Activated naive CD4-positive, alpha-beta T cell treated with anti-CD3 and anti-CD28 coated beads, Interleukin-2, amount 50 U/mL, for 24 hours (primary cell): ENCODE measurements around the gene SLC9A5.

Experiments
- H3K27ac Mint-ChIP-seq: one replicate; pipeline ENCODE4 v1.8.0; 2021; ENCODE audit warnings: mild to moderate bottlenecking, mixed read lengths
- H3K27me3 Mint-ChIP-seq: one replicate; pipeline ENCODE4 v1.8.0; 2021; ENCODE audit warnings: mixed read lengths
- H3K36me3 Mint-ChIP-seq: one replicate; pipeline ENCODE4 v1.8.0; 2021; ENCODE audit warnings: mixed read lengths
- H3K4me1 Mint-ChIP-seq: one replicate; pipeline ENCODE4 v1.8.0; 2021; ENCODE audit warnings: mixed read lengths
- H3K4me3 Mint-ChIP-seq: one replicate; pipeline ENCODE4 v1.8.0; 2021; ENCODE audit warnings: mild to moderate bottlenecking, mixed read lengths
- H3K9me3 Mint-ChIP-seq: one replicate; pipeline ENCODE4 v1.8.0; 2021; ENCODE audit warnings: mixed read lengths

Gene SLC9A5

DNA sequence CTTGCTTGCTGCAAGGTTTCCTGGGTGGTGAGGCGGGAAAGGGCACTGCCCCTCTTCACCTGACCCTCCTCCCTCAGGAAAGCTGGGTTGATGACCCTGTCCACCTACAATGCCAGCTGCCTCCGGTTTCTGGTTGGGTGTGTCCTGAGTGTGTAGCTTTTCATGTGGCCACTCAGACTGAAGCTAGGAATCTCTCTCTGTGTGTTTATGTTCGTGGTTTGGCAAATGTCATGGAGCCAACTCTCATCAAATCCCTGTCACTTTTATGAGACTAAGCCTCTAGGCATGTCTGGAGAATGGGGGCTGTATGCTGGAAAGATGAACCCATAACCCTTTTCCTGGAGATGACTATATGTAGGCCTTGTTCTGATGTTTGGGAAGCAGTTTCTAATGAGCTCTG, 47.6 kb downstream of the SLC9A5 start:
- no peaks in the 10 kb centered on the region for H3K36me3 Mint-ChIP-seq
- no peak overlapping the region for H3K27ac Mint-ChIP-seq
- no peaks in the 10 kb centered on the region for H3K4me1 Mint-ChIP-seq
- no peaks in the 10 kb centered on the region for H3K27me3 Mint-ChIP-seq
- no peak overlapping the region for H3K4me3 Mint-ChIP-seq
- H3K9me3 Mint-ChIP-seq, result no peaks in the 10 kb centered on the region

DNA sequence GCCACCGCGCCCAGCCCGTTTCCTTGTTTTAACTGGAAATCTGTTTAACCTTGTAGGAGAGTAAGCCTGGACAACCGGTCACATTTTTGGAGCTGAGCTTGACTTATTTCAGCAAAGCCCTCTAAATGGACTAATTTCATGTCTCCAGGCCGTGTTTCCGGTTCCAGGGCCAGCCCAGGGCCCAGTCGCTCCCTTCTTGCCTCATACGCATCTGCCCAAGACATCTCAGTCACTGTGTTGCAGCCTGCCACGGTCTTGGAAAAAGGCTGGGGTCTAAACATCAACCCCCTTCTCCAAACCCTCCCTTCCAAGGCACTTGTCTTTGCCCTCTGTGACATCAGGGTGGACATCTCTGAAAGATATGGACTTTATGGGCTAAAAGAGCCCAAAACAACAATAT, 49.5 kb downstream of the SLC9A5 start:
- no peaks in the 10 kb centered on the region for H3K36me3 Mint-ChIP-seq
- H3K4me1 Mint-ChIP-seq, result no peaks in the 10 kb centered on the region
- H3K27me3 Mint-ChIP-seq, result no peaks in the 10 kb centered on the region
- no peak overlapping the region for H3K27ac Mint-ChIP-seq
- no peak overlapping the region for H3K4me3 Mint-ChIP-seq
- no peaks in the 10 kb centered on the region for H3K9me3 Mint-ChIP-seq

DNA sequence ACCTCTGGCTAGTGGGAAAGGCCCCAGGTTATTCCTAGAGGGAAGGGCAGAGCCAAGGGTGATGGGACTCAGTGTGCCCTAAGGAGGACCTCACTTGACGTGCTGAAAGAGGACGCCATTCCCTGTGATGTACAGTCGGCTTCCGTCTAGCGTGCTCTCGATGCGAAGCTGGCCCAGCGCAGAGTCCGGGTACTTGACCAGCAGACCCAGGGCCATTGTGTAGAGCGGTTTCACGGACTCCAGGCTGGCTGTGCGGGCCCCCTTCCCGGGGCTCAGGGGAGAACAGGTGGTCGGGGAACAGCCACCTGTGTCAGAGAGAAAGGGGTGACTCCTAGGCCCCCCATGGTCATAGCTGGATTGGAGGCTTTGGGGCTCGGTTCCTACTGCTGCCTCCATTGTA, 50.5 kb downstream of the SLC9A5 start:
- Mint-ChIP-seq H3K4me1 (no peaks in the 10 kb centered on the region), H3K27ac (no peak overlapping the region), H3K4me3 (no peak overlapping the region), H3K27me3 (no peaks in the 10 kb centered on the region), H3K9me3 (no peaks in the 10 kb centered on the region), H3K36me3 (no peaks in the 10 kb centered on the region)

DNA sequence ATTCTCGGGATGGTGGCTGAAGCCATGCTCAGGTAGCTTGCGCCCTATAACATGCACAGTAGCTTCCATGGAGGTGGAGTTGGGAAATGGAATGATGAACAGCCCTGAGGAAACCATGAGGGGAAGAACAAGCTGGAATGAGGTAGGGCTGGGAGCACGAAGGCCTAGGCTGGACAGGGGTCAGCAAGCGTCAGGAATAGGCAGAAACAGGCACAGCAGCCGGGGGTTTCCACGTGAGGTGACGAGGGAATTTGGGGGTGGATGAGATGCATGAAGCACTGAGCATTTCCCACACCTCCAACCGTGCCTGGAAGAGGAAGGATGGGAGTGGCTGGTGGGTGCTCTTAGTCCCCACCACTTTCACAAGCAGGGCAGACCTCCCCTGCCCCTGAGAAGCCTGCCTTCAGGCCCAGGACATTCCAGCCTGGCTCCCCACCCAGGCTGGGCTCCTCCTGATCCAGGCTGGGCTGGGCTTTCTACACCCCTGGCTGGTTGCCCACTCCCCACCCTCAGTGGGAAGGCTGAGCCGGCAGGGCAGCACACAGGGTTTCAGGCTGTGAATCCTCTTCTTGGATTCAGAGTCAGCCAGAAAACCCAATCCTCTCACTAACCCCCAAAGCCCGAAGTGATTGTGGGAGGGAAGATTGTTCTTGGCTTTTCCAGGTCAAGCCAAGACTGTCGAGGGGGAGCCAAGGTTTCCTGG, 52.5 kb downstream of the SLC9A5 start:
- no peaks in the 10 kb centered on the region for H3K4me1 Mint-ChIP-seq
- H3K27me3 Mint-ChIP-seq, result no peaks in the 10 kb centered on the region
- H3K4me3 Mint-ChIP-seq, result no peak overlapping the region
- no peak overlapping the region for H3K27ac Mint-ChIP-seq
- H3K9me3 Mint-ChIP-seq, result no peaks in the 10 kb centered on the region
- no peaks in the 10 kb centered on the region for H3K36me3 Mint-ChIP-seq

DNA sequence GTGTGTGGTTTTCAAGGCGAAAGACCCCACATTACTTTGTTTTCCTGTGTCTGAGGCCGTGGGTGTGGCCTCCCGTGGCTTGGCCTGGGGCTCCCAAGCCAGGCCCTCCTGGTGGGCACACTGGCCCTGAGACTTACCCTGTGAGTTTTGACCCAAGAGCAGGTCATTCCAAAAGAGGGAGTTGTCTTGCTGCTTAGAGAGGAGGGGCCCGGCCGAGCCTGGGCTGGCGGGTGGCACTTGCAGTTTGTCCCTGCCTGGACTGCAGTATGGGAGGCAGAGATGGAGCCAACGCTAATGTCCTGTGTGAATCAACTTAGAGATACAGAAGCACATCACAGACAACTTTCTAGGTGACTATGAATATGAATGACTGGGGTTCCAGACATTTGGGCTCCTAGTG, 53.3 kb downstream of the SLC9A5 start:
- H3K27ac Mint-ChIP-seq, result no peak overlapping the region
- no peak overlapping the region for H3K4me3 Mint-ChIP-seq
- H3K4me1 Mint-ChIP-seq, result no peaks in the 10 kb centered on the region
- H3K27me3 Mint-ChIP-seq, result no peaks in the 10 kb centered on the region
- H3K9me3 Mint-ChIP-seq, result no peaks in the 10 kb centered on the region
- H3K36me3 Mint-ChIP-seq, result no peaks in the 10 kb centered on the region

DNA sequence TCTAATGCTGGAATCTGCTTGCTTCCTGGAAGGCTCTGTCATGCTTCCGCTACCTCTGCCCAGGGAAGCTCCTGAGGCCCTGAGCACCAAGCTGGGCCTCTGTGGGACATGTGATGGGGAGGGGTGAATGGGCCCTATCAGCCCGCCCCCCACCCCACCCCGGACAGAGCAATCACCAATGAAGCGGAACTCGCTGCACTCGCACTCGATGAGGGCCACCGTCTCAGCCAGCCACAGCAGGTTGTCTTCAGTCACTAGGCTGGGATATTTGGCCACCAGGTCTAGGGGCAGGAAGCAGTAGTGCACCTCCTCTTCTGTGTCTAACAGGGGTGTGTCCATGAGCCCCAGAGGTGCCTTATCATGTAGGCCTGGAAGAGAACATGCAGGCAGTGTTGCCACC, 54.2 kb downstream of the SLC9A5 start:
- Mint-ChIP-seq H3K4me3 (no peak overlapping the region), H3K4me1 (no peaks in the 10 kb centered on the region), H3K27me3 (no peaks in the 10 kb centered on the region), H3K27ac (no peak overlapping the region), H3K9me3 (no peaks in the 10 kb centered on the region), H3K36me3 (no peaks in the 10 kb centered on the region)

DNA sequence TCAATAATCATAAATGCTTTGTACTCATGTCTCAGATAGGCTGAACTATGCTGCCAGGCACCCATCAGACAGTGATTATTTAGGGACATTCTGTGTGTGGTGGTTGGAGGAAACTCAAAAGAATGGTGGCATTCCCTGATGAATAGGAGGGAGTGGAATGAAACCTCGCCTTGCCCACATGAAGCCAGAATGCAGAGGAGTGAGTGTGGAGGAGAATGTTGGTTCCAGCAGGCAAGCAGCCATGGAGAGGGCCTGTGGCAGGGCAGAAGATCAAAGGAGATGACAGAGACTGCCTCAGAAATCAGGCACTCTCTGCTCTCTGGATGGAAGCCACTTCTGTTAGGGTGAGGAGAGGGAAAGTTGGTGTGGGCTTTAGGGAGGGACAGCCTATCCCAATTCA, 55.2 kb downstream of the SLC9A5 start:
- Mint-ChIP-seq H3K36me3 (no peaks in the 10 kb centered on the region), H3K9me3 (no peaks in the 10 kb centered on the region), H3K27ac (peak overlapping the region; percentile 81), H3K4me3 (no peak overlapping the region), H3K27me3 (no peaks in the 10 kb centered on the region), H3K4me1 (peaks cover 4% of the 10 kb centered on the region)

DNA sequence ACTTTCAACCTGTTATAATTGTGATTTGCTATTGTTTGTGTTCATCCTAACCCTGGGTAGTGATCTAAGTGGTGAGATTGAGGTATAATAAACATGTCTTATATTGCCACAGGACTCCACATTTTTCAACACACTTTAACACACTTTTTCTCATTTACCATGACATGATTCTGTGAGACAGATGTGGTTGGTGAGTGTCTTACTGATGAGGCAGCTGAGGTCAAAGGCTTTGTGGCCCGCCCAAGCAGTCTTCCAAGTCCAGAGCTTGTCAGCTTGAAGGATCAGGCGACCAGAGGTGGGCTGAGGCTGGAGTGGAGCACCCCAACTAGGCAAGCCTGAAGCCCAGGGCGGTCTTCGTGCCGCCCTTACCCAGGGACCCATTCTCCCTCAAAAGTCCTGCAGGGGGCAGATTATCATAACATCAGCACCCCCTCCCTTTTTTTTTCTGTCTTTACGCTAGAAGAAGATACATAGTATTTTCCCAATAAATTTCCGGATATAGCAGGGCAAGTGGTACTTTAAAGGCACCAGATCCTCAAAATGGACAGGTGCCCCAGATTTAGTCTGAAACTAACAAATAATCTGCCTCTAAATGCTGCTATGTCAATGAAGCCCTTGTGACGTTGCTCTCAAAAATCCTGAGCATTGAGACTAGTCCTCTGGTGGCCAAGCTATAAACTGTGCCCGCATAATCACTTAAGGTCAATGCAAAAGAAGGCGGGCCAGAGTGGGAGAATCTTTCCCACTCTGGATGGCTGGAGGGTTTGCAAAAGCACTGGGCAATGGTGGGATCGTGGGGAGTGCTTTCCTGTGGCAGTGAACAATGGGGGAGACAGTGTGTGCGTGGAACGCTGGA, 56.7 kb downstream of the SLC9A5 start:
- Mint-ChIP-seq H3K36me3 (no peaks in the 10 kb centered on the region), H3K4me1 (peaks cover 10% of the 10 kb centered on the region), H3K4me3 (no peak overlapping the region), H3K27me3 (no peaks in the 10 kb centered on the region), H3K27ac (no peak overlapping the region), H3K9me3 (no peaks in the 10 kb centered on the region)

DNA sequence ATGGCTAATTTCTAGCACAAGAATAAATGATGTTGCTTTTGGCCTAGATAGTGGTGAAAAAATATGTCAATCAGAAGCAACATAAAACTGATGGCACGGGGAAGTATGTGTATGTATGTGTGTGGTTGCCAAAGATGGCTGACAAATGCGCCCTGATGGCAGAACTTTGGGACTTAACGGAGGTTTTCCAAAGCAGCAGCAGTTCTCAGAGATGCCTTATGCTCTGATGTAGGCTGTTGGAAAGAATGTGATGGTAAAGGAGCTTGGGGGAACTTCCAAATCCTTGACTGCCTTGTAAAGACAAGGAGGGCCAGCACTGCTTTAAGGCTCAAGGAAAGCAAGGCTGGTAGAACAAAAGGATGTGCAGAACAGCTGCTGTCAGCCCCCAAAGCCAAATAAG, 61.8 kb downstream of the SLC9A5 start:
- H3K4me3 Mint-ChIP-seq, result no peak overlapping the region
- H3K27me3 Mint-ChIP-seq, result no peaks in the 10 kb centered on the region
- no peaks in the 10 kb centered on the region for H3K36me3 Mint-ChIP-seq
- H3K4me1 Mint-ChIP-seq, result peaks cover 33% of the 10 kb centered on the region
- peak overlapping the region; percentile 49 for H3K27ac Mint-ChIP-seq
- no peaks in the 10 kb centered on the region for H3K9me3 Mint-ChIP-seq

DNA sequence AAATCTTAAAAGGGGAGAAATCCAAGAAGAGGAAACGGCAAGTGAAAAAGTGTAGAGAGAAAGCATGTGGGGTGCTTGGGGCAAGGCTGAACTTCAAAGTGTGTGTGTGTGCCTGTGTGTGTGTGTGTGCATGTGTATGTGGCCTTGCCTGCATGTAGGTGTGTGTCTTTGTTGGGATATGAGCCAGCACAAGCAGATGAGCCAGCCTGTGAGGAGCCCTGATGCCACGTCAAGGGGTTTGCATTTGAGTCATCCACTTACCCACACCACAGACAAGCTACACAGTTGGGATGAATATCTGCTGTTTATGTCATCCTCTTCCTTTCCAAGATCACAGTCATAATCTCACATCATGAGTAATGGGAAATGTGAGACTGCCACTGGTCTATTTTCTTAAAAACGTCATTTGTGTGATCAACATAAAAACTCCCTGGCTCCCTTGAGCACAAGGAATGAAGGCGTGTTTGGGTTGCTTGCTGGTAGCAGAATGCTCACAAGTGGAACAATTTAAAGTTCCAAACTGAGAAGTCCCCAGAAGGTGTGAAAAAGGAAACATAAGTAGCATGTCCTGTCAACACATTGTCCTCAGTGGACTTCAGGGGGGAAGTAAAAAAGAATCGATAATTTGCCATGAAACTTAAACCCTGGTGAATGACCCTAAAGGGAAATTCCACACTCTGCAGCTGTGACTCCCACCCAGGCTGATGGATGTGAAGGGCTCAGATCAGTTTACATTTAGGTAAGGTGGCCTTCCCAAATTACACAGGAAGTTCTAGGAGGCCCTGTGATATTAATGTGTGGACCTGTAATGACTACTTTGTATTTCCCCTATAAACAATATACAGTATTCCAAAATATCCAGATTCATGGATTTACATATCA, 63.1 kb downstream of the SLC9A5 start:
- H3K27ac Mint-ChIP-seq, result peak overlapping the region; percentile 99
- H3K27me3 Mint-ChIP-seq, result no peaks in the 10 kb centered on the region
- H3K9me3 Mint-ChIP-seq, result no peaks in the 10 kb centered on the region
- H3K36me3 Mint-ChIP-seq, result no peaks in the 10 kb centered on the region
- peaks cover 33% of the 10 kb centered on the region for H3K4me1 Mint-ChIP-seq
- peak overlapping the region; percentile 58 for H3K4me3 Mint-ChIP-seq

DNA sequence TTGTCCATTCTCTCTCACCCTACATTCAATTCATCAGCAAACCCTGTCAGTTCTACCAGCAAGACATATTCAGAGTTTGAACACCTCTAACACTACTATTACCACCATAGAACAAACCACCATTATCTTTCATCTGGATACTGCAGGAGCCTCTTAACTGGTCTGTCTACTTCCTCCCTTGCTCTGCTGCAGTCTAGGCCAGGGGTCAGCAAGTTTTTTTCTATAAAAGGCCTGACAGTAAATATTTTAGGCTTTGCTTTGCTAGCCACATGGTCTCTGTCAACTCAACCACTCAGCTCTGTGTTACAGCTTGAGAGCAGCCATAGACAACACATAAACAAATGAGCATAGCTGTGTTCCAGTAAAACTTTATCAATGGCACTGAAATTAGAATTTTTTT, 63.9 kb downstream of the SLC9A5 start:
- Mint-ChIP-seq H3K27me3 (no peaks in the 10 kb centered on the region), H3K27ac (peak overlapping the region; percentile 99), H3K4me1 (peaks cover 33% of the 10 kb centered on the region), H3K9me3 (no peaks in the 10 kb centered on the region), H3K4me3 (peak overlapping the region; percentile 58), H3K36me3 (no peaks in the 10 kb centered on the region)

DNA sequence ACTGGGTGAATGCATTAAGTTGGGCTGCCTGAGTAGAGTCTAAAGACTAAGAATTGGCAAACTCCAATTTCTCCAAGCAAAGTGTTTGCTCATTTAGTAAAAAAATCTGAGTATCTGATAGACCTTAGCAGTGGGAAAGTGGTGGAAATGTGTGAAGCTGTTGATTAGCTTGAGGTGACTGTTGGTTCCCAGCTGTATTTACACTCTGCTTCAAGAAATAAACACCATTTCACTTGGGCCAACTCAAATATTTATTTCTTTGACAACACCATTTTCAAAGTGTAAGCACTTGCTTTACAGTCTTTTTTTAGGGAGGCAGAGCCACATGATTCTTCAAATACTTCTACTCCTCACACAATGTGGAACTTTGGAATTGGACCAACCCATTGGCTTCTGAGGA, 69.1 kb downstream of the SLC9A5 start:
- peaks cover under 1% of the 10 kb centered on the region for H3K4me1 Mint-ChIP-seq
- H3K9me3 Mint-ChIP-seq, result no peaks in the 10 kb centered on the region
- H3K27me3 Mint-ChIP-seq, result peaks cover 27% of the 10 kb centered on the region
- no peak overlapping the region for H3K4me3 Mint-ChIP-seq
- no peaks in the 10 kb centered on the region for H3K36me3 Mint-ChIP-seq
- H3K27ac Mint-ChIP-seq, result no peak overlapping the region
